GM23338 (cell line): ENCODE results near the gene KIF1A. TPM values are rescaled to one million over a fixed set of nuclear protein-coding genes. Genes with fewer than 3 reads are reported as not detected.

Experiments
- ATAC-seq: fragments of 200-7000 bp; cut with Tn5 transposase; 3 replicates; pipeline ENCODE4 v1.9.1; 2020
- DNase-seq: peaks from one replicate; pipeline ENCODE4 v3.0.0-alpha.2; 2015; ENCODE audit warnings: low spot score
- H2AFZ ChIP-seq: fragments of 200-600 bp; sonication (generic); 2 replicates; pipeline ENCODE4 v1.8.0; 2016; ENCODE audit warnings: antibody characterized with exemption, mild to moderate bottlenecking, moderate library complexity
- H3F3A ChIP-seq: fragments of 200-600 bp; sonication (generic); replicated peaks from 2 replicates; pipeline ENCODE4 v1.8.0; 2017; ENCODE audit warnings: antibody characterized with exemption, mixed run types, low read depth
- H3K27ac ChIP-seq: fragments of 200-600 bp; sonication (generic); 2 replicates; pipeline ENCODE4 v1.6.1; 2016; ENCODE audit warnings: low read depth
- H3K27me3 ChIP-seq: fragments of 200-600 bp; sonication (generic); 2 replicates; pipeline ENCODE4 v1.8.0; 2016; ENCODE audit warnings: mild to moderate bottlenecking, mixed run types, moderate library complexity; ENCODE audit not compliant: insufficient read depth
- H3K36me3 ChIP-seq: fragments of 200-600 bp; sonication (generic); 2 replicates; pipeline ENCODE4 v1.8.0; 2016; ENCODE audit warnings: mild to moderate bottlenecking; ENCODE audit not compliant: insufficient read depth
- H3K4me1 ChIP-seq: fragments of 200-600 bp; sonication (generic); 2 replicates; pipeline ENCODE4 v1.8.0; 2016; ENCODE audit warnings: mild to moderate bottlenecking, moderate library complexity; ENCODE audit not compliant: insufficient read depth
- H3K4me2 ChIP-seq: fragments of 200-600 bp; sonication (generic); 2 replicates; pipeline ENCODE4 v1.7.1; 2017; ENCODE audit warnings: mixed run types
- H3K4me3 ChIP-seq: fragments of 200-600 bp; sonication (generic); 2 replicates; pipeline ENCODE4 v1.6.1; 2016; ENCODE audit warnings: mixed run types
- H3K79me2 ChIP-seq: fragments of 200-600 bp; sonication (generic); replicated peaks from 2 replicates; pipeline ENCODE4 v1.8.0; 2017; ENCODE audit warnings: mild to moderate bottlenecking; ENCODE audit not compliant: insufficient read depth
- H3K9me2 ChIP-seq: fragments of 200-600 bp; sonication (generic); 2 replicates; pipeline ENCODE4 v1.8.0; 2017; ENCODE audit not compliant: insufficient read depth
- H4K20me1 ChIP-seq: fragments of 200-600 bp; sonication (generic); replicated peaks from 2 replicates; pipeline ENCODE4 v1.8.0; 2017; ENCODE audit warnings: mild to moderate bottlenecking; ENCODE audit not compliant: insufficient read depth
- H3K27ac Mint-ChIP-seq: 2 replicates; pipeline ENCODE4 v1.8.0; 2020; ENCODE audit warnings: inconsistent platforms, mild to moderate bottlenecking, moderate library complexity, mixed read lengths
- H3K27me3 Mint-ChIP-seq: 3 replicates; pipeline ENCODE4 v1.8.0; 2022; ENCODE audit warnings: low read depth, mild to moderate bottlenecking, moderate library complexity, mixed read lengths, inconsistent platforms; ENCODE audit not compliant: insufficient read depth, poor library complexity
- H3K36me3 Mint-ChIP-seq: 3 replicates; pipeline ENCODE4 v1.8.0; 2021; ENCODE audit warnings: low read depth, mild to moderate bottlenecking, inconsistent platforms, moderate library complexity, mixed read lengths
- H3K4me1 Mint-ChIP-seq: 3 replicates; pipeline ENCODE4 v1.8.0; 2020; ENCODE audit warnings: mild to moderate bottlenecking, inconsistent platforms, mixed read lengths
- H3K4me3 Mint-ChIP-seq: 3 replicates; pipeline ENCODE4 v1.8.0; 2021; ENCODE audit warnings: moderate library complexity, mild to moderate bottlenecking, inconsistent platforms, mixed read lengths
- H3K9me3 Mint-ChIP-seq: 3 replicates; pipeline ENCODE4 v1.8.0; 2020; ENCODE audit warnings: moderate library complexity, mild to moderate bottlenecking, inconsistent platforms, mixed read lengths
- CREB1 ChIP-seq: fragments of 250-450 bp; sonication (Bioruptor Pico); IDR thresholded peaks from 2 replicates; pipeline ENCODE4 v1.5.0; 2020; ENCODE audit warnings: low read depth, mild to moderate bottlenecking, moderate library complexity
- EZH2 ChIP-seq: fragments of 200-600 bp; sonication (generic); IDR thresholded peaks from one replicate; pipeline ENCODE4 v1.8.0; 2017; ENCODE audit warnings: antibody characterized with exemption, mild to moderate bottlenecking, low read depth; ENCODE audit not compliant: unreplicated experiment
- EZH2phosphoT487 ChIP-seq: fragments of 200-600 bp; sonication (generic); IDR thresholded peaks from one replicate; pipeline ENCODE4 v1.8.1; 2018; ENCODE audit warnings: antibody characterized with exemption; ENCODE audit not compliant: unreplicated experiment
- JUNB ChIP-seq: IDR thresholded peaks from one replicate; pipeline ENCODE4 v1.6.1; 2016; ENCODE audit warnings: antibody characterized with exemption; ENCODE audit not compliant: unreplicated experiment
- NANOG ChIP-seq: IDR thresholded peaks from 2 replicates; pipeline ENCODE4 v1.6.1; 2016; ENCODE audit warnings: antibody characterized with exemption, borderline replicate concordance
- REST ChIP-seq: IDR thresholded peaks from one replicate; pipeline ENCODE4 v1.6.1; 2018; ENCODE audit warnings: antibody characterized with exemption; ENCODE audit not compliant: unreplicated experiment
- polyA plus RNA-seq: library from polyadenylated mRNA; unstranded; fragments of >200 nt; fragmentation: Nextera tagmentation; extraction: Ambion mirVana; gene quantifications from 2 replicates; pipeline ENCODE4 v1.2.1, GENCODE V29; 2016
- total RNA-seq: library from RNA; depleted of rRNA; stranded (reverse); fragments of >200 nt; shearing (Covaris generic); gene quantifications from 2 replicates; pipeline ENCODE4 v1.2.3, GENCODE V29; 2014
- TF ChIP-seq, protein P1 (sequence below): fragments of 250-450 bp; sonication (Bioruptor Pico); IDR thresholded peaks from 2 replicates; pipeline ENCODE4 v1.5.0; 2020; ENCODE audit warnings: mild to moderate bottlenecking, moderate library complexity
- TF ChIP-seq, protein P2 (sequence below), 2 experiments: fragments of 200-600 bp in 1 of 2; sonication (generic) in 1 of 2; conservative IDR thresholded peaks; 2 replicates each; pipeline versions ENCODE4 v1.5.1 to v1.6.1; 2016 to 2017; ENCODE audit warnings: antibody characterized with exemption in 2 of 2, low read depth in 2 of 2, mild to moderate bottlenecking in 2 of 2, moderate library complexity in 1 of 2

Gene KIF1A
- total and polyA plus RNA-seq, 2 experiments from 2014 or later = 169 to 214 TPM

- no peak overlapping the region for H3K4me2 ChIP-seq
- Mint-ChIP-seq H3K4me3 (no peak overlapping the region), H3K36me3 (peaks cover 89% of the 10 kb centered on the region), H3K9me3 (no peaks in the 10 kb centered on the region; the same call in 2 of the 3 replicates), H3K4me1 (no peaks in the 10 kb centered on the region), H3K27ac (no peak overlapping the region), H3K27me3 (peaks cover 19% of the 10 kb centered on the region)
- H3K36me3 ChIP-seq = peaks cover 17% of the 10 kb centered on the region; the same call in 1 of the 2 replicates
- no peak overlapping the region for H3K4me3 ChIP-seq
- no peak overlapping the region for H3K27ac ChIP-seq
- no peak for TF ChIP-seq EZH2phosphoT487
- no peaks in the 10 kb centered on the region for H3K27me3 ChIP-seq
- no peaks in the 10 kb centered on the region for H3F3A ChIP-seq
- no peaks in the 10 kb centered on the region for H3K9me2 ChIP-seq
- H3K4me1 ChIP-seq = no peaks in the 10 kb centered on the region
- H3K79me2 ChIP-seq = no peaks in the 10 kb centered on the region
- DNase-seq = no peak
- no peak overlapping the region for H2AFZ ChIP-seq
- ATAC-seq = no peak
- no peaks in the 10 kb centered on the region for H4K20me1 ChIP-seq
These were observed 59.3 kb downstream of the KIF1A start for GRCh38 chr2:240760576-240761246.

GRCh38 chr2:240760121-240760520, 59.9 kb downstream of the KIF1A start:
- H3K4me2 ChIP-seq = no peak overlapping the region
- H3K9me3 Mint-ChIP-seq = no peaks in the 10 kb centered on the region; the same call in 2 of the 3 replicates
- H3K27me3 Mint-ChIP-seq = peaks cover 18% of the 10 kb centered on the region
- H3K4me3 Mint-ChIP-seq = no peak overlapping the region
- H3K36me3 Mint-ChIP-seq = peaks cover 88% of the 10 kb centered on the region
- H3K27ac ChIP-seq = no peak overlapping the region
- H3K4me3 ChIP-seq = no peak overlapping the region
- H3F3A ChIP-seq = no peaks in the 10 kb centered on the region
- H3K4me1 Mint-ChIP-seq = no peaks in the 10 kb centered on the region
- no peaks in the 10 kb centered on the region for H3K27me3 ChIP-seq
- DNase-seq (no peak), ATAC-seq (no peak)
- H4K20me1 ChIP-seq = no peaks in the 10 kb centered on the region
- H3K79me2 ChIP-seq = no peaks in the 10 kb centered on the region
- no peaks in the 10 kb centered on the region for H3K4me1 ChIP-seq
- H3K36me3 ChIP-seq = peaks cover 17% of the 10 kb centered on the region; the same call in 1 of the 2 replicates
- H3K27ac Mint-ChIP-seq = no peak overlapping the region
- no peak overlapping the region for H2AFZ ChIP-seq
- no peaks in the 10 kb centered on the region for H3K9me2 ChIP-seq
- TF ChIP-seq, protein P1, sequence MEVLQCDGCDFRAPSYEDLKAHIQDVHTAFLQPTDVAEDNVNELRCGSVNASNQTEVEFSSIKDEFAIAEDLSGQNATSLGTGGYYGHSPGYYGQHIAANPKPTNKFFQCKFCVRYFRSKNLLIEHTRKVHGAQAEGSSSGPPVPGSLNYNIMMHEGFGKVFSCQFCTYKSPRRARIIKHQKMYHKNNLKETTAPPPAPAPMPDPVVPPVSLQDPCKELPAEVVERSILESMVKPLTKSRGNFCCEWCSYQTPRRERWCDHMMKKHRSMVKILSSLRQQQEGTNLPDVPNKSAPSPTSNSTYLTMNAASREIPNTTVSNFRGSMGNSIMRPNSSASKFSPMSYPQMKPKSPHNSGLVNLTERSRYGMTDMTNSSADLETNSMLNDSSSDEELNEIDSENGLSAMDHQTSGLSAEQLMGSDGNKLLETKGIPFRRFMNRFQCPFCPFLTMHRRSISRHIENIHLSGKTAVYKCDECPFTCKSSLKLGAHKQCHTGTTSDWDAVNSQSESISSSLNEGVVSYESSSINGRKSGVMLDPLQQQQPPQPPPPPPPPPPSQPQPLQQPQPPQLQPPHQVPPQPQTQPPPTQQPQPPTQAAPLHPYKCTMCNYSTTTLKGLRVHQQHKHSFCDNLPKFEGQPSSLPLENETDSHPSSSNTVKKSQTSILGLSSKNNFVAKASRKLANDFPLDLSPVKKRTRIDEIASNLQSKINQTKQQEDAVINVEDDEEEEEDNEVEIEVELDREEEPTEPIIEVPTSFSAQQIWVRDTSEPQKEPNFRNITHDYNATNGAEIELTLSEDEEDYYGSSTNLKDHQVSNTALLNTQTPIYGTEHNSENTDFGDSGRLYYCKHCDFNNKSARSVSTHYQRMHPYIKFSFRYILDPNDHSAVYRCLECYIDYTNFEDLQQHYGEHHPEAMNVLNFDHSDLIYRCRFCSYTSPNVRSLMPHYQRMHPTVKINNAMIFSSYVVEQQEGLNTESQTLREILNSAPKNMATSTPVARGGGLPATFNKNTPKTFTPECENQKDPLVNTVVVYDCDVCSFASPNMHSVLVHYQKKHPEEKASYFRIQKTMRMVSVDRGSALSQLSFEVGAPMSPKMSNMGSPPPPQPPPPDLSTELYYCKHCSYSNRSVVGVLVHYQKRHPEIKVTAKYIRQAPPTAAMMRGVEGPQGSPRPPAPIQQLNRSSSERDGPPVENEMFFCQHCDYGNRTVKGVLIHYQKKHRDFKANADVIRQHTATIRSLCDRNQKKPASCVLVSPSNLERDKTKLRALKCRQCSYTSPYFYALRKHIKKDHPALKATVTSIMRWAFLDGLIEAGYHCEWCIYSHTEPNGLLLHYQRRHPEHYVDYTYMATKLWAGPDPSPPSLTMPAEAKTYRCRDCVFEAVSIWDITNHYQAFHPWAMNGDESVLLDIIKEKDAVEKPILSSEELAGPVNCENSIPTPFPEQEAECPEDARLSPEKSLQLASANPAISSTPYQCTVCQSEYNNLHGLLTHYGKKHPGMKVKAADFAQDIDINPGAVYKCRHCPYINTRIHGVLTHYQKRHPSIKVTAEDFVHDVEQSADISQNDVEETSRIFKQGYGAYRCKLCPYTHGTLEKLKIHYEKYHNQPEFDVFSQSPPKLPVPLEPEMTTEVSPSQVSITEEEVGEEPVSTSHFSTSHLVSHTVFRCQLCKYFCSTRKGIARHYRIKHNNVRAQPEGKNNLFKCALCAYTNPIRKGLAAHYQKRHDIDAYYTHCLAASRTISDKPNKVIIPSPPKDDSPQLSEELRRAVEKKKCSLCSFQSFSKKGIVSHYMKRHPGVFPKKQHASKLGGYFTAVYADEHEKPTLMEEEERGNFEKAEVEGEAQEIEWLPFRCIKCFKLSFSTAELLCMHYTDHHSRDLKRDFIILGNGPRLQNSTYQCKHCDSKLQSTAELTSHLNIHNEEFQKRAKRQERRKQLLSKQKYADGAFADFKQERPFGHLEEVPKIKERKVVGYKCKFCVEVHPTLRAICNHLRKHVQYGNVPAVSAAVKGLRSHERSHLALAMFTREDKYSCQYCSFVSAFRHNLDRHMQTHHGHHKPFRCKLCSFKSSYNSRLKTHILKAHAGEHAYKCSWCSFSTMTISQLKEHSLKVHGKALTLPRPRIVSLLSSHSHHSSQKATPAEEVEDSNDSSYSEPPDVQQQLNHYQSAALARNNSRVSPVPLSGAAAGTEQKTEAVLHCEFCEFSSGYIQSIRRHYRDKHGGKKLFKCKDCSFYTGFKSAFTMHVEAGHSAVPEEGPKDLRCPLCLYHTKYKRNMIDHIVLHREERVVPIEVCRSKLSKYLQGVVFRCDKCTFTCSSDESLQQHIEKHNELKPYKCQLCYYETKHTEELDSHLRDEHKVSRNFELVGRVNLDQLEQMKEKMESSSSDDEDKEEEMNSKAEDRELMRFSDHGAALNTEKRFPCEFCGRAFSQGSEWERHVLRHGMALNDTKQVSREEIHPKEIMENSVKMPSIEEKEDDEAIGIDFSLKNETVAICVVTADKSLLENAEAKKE (CRISPR knock-in tag) = no peak
- TF ChIP-seq, protein P2, sequence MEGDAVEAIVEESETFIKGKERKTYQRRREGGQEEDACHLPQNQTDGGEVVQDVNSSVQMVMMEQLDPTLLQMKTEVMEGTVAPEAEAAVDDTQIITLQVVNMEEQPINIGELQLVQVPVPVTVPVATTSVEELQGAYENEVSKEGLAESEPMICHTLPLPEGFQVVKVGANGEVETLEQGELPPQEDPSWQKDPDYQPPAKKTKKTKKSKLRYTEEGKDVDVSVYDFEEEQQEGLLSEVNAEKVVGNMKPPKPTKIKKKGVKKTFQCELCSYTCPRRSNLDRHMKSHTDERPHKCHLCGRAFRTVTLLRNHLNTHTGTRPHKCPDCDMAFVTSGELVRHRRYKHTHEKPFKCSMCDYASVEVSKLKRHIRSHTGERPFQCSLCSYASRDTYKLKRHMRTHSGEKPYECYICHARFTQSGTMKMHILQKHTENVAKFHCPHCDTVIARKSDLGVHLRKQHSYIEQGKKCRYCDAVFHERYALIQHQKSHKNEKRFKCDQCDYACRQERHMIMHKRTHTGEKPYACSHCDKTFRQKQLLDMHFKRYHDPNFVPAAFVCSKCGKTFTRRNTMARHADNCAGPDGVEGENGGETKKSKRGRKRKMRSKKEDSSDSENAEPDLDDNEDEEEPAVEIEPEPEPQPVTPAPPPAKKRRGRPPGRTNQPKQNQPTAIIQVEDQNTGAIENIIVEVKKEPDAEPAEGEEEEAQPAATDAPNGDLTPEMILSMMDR (conservative IDR thresholded peaks at IDR 0.05; ENCODE audit: low read depth in 2 of 2) = no peak
- no peak for TF ChIP-seq EZH2
- TF ChIP-seq REST = no peak
- no peak for TF ChIP-seq CREB1 (CRISPR knock-in tag)
- TF ChIP-seq NANOG = no peak
- no peak for TF ChIP-seq JUNB
